GM21367 (cell line): Measurements from ENCODE around the gene ALG11.
A peak's percentile ranks its signal among the peaks of the same experiment; 100 is the strongest.
"Not testable (repeated sequence)": the region's sequence is repeated elsewhere in the genome, so short reads cannot be mapped to it uniquely, and the experiment has no call there.

Experiments
- ATAC-seq: cut with Tn5 transposase; IDR thresholded peaks from one replicate; pipeline ENCODE4 v1.9.1; 2021; ENCODE audit not compliant: unreplicated experiment

ALG11 gene, protein sequence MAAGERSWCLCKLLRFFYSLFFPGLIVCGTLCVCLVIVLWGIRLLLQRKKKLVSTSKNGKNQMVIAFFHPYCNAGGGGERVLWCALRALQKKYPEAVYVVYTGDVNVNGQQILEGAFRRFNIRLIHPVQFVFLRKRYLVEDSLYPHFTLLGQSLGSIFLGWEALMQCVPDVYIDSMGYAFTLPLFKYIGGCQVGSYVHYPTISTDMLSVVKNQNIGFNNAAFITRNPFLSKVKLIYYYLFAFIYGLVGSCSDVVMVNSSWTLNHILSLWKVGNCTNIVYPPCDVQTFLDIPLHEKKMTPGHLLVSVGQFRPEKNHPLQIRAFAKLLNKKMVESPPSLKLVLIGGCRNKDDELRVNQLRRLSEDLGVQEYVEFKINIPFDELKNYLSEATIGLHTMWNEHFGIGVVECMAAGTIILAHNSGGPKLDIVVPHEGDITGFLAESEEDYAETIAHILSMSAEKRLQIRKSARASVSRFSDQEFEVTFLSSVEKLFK

DNA sequence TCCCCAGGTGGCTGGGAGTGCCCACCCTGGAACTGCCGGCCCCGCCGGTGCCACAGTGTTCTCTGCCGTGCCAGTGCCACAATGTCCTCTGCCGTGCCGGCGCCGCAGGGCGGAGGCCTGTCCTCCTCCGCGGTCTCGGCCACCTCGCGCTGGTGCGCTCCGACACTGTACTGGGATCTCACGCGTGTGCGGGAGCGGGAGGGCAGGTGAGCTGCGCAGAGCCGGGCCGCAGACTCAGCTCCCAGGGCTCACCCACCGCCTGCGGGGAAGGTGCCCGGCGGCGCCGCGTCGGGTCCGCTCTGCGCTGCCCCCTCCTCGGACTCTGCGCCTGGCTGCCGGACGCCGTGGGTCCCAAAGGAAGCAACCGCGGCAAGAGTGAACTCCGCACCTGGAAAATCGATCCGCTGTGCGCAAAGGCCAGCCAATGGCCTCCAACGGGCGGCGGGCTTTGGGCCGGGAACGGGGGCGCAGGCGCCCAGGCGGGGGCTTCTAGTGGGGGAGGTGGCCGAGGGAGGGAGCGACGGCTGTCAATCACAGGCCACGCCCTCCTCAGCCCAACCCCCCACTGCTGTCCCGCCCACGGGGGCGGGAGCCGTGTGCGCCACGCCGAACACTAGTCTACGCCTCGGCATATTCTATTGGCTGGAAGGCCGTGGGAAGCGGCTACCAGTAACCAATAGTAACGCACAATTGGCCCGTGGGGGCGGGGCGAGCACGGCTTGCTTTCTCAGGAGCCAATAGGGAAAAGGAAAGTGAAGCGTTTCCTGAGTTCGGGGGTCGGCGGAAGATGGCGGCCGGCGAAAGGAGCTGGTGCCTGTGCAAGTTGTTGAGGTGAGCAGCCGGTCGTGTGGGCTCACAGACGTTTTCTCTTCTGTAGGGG lies at the start of gene ALG11:
Gene ALG11, plus strand, starts transcription at position 767 of the 880 bp plus-strand sequence. Its CDS starts 21 bp downstream, at position 788.
- peak; percentile 100 for ATAC-seq

DNA sequence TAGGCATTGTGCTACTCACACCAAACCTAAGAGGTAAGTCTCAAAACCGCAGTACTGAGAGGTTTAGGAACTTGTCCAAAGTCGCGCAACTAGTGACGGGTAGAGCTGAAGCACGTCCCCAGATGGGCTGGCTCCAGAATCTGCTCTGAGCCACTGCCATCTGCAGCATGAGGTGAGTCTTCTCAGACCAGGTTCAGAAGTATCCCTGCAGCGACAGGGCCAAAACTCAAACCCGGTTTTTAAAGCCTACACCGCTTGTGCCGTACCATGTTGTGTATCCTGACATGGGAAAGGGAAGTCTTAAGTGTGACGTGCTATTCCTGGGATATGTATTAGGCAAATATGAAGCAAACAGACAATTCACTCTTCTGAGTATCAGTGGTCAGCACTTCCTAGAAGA lies 46.0 kb upstream of the ALG11 start:
- no peak for ATAC-seq

DNA sequence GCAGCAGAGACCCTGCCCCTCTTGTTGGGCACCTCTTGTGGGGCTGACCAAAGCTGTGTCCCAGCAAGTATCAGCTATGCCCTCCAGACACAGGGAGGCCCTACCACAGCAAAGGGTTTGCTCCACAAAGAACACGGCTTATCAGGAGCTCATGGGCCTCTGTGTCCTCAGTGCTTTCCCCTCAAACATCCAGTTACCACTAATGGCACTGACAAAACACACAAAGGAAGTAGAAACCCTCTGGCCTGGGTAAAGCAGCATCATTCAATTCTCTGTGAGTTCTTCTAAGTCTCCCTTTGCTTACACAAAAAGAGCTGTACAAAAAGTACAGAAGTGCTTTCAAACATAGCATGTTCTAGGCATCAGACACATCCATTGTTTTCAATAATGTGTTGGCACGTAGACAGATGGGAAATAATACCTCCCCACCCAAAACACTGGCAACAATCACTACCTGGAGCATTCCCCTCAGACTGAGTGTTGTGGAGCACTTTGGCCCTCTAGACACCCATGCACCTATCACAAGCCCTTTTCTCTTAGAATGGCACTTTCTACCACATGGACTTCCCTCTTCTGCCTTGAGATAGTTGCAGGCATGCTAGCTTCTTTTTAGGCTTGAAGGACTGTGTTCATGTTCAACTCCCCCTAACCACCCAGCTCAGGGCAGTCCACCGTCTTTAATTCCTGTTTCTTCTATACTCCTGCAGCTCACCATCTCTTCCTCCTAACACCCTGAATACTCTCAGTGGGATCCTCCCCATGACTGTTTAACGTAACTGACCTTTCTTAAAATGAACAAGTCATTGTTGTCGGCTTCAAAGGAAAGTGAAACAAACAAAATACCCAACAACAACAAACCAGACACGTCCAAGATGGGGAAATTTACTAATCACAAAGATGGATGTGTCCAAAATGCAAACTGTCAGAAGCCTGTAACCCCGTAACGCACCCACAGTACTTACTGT lies 44.4 kb upstream of the ALG11 start:
- no peak for ATAC-seq

DNA sequence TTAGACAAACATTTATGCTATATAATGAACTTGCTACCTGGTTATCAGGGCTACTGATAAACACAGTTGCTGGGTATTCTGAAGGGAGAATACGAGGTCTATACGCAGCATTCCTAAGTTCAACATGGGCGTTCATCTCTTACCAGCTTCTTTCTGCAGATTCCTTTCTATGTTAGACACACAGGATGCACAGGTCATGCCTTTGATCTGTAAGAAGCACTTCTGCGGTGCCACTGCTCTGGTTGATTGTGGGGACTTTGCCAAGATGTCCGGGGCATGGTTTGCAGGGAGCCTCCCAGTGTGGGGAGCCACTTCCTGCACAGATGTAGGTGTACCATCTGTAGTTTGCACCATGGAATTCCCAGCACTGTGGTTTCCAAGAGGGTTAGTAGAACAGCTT lies 41.8 kb upstream of the ALG11 start:
- no peak for ATAC-seq

DNA sequence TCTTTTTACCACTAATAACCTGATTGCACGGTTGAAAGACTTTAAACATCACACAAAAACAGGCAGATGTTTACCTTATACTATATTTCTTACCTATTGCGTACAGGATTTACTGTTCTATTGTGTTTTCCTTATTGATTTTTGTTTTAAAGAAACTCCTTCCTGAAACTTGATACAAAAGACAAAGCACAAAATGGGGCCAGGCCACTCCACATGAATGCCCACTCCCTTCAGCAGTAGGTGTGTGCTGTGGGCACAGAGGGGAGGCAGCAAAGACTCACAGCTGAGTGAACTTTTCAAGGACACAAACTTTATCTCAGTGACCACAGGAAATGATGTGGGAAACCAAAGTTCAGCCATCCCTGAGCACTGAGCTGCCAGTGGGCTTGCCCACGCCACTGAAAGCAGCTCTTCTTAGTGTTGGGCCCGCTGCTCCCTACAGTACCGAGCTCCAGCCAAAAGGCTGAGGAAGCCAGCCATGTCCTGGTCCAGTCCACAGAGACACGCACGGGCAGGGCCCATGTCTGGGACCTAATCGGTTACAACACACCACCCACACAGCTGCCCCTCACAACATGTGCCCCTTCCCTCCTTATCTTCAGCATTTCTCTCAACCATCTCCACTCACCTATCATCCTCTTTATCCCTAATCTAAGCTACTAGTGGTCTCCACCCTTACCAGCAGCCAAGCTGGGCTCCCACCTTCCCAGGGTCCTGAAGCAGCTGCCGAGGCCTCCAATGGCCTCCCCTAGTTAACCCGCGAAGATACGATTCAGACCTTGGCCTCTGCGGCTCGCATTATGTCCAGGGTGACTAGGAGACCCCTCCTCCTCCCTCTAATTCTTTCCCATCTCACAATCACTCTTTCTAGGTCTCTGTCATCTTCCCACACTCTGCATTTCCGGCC lies 40.4 kb upstream of the ALG11 start:
- ATAC-seq, result no peak

DNA sequence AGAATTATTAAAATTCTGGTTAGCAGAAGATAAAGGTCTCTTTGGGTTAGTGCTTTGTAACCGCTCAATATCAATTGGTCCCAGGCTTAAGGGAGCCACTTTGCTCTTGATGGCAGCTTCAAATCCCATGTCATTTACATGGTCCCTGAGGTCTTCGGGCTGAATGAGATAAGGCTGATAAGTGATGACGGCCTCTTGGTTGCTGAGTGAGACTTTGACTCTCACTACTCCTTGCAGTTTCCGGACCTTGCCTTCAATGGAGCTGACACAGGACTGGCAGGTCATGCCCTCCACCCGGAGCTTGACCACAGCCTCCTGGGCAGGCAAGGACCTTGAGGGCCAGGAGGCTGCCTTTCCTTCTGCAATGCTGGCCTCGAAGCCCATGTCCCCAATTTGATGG lies 37.7 kb upstream of the ALG11 start:
- no peak for ATAC-seq

DNA sequence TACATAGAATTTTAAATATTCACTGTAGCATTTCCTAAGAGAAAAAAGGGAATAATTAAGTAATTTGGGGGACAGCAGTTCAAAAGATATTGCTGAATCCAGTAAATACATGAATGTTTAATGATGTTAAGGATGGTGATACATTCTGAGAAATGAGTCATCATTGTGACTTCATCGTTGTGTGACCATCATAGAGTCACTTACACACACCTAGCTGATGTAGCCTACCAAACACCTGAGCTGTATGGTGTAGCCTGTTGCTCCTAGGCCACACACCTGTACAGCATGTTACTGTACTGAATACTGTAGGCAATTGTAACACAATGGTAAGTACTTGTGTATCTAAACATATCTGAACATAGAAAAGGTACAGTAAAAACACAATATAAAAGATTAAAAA lies 35.8 kb upstream of the ALG11 start:
- ATAC-seq, result no peak

DNA sequence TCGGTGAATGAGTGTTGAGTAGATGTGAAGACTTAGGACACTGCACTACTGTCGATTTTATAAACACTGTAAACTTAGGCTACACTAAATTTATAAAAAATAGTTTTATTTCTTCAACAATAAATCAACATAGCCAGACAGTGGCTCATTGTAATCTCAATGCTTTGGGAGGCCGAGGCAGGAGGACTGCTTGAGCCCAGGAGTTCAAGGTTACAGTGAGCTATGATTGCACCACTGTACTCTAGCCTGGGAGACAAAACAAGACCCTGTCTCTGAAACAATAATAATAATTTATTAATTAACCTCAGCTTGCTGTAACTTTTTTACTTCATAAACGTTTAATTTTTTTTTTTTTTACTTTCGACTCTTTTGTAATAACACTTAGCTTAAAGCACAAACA lies 35.3 kb upstream of the ALG11 start:
- no peak for ATAC-seq

DNA sequence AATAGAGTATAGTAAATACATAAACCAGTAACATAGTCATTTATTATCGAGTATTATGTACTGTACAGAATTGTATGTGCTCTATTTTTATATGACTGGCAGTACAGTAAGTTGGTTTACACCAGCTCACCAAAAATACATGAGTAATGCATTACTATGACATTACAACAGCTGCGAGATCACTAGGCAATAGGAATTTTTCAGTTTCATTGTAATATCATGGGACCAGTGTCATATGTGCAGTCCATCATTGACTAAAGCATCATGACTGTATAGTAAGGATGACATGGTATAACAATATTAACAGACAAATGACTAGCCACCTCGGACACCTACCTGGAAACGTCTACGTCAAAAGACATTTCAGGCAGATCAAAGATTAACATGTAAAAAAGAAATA lies 34.6 kb upstream of the ALG11 start:
- no peak for ATAC-seq

DNA sequence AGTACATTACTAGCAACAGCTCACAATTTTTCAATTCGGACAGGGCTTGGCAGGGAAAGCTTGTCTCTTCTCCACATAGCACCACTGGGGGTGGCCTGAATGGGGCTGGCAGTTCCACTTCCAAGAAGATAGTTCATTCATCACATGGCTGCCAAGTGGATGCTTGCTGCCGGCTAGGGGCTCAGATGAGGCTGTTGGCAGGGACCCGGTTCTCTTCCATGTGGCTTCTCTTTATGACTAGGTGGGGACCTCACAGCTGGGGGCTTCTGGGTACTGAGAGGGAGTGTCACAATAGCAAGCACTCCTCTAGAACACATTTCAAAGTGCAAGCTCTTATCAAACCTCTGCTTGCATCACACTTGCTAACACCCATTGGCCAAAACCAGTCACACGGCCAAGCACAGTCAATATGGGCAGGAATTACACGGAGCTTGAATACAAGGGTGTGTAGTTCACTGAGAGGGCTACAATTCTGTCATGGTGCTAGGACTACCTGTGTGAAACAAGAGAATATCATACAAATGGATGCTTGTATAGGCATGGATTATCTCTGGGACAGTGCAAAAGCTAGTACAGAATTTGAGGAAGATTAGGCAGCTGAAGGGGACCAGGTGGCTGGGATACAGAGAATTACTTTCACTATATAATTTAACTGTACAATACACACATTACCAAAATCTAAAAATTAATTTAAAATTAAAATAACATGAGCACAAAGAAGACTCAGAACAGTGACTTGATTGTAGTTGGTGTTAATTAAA lies 33.2 kb upstream of the ALG11 start:
- ATAC-seq, result no peak

DNA sequence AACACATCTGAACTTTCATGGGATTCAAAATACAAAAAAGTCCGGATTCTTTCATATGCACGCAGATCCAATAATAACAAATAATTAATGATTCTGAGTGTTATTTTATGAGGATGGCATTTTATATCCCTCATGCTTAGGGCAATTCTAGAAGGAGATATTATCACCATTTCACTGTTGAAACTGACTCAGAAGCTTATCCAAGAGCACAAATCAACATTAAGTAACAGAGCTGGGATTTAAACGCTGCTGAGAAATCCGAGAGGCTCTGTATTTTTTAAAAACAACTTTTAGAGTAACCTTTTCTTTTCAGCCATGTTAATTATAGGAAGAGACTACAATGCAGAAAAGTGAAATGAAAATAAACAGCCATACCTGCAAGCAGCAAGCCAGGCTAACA lies 31.3 kb upstream of the ALG11 start:
- no peak for ATAC-seq

DNA sequence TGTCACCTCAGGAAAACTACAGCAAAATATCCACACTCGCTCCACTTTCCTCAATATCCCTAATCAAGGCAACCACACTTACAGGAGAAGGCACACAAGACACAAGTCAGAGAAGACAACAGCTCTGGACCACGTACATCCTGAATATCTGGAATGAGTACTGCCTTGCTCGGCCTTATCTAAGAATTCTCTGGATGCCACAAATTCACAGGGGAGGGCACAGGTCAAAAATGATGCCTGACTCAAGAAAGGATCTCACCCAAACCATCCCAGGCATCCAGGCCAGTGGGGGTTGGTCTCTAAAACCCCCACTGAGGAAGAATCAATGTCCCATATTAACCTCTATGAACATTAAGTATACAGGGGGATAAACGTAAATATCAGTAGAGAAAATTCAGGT lies 30.8 kb upstream of the ALG11 start:
- ATAC-seq, result no peak

DNA sequence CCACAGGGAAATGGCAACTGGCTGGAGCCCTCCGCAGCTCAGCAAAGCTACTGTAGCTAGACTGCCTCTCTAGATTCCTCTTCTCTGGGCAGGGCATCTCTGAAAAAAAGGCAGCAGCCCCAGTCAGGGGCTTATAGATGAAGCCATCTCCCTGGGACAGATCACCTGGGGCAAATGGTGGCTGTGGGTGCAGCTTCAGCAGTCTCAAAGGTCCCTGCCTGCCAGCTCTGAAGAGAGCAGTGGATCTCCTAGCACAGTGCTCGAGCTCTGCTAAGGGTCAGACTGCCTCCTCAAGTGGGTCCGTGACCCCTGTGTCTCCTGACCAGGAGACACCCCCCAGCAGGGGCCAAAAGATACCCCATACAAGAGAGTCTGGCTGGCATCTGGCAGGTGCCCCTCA lies 28.9 kb upstream of the ALG11 start:
- ATAC-seq, result not testable (repeated sequence)

DNA sequence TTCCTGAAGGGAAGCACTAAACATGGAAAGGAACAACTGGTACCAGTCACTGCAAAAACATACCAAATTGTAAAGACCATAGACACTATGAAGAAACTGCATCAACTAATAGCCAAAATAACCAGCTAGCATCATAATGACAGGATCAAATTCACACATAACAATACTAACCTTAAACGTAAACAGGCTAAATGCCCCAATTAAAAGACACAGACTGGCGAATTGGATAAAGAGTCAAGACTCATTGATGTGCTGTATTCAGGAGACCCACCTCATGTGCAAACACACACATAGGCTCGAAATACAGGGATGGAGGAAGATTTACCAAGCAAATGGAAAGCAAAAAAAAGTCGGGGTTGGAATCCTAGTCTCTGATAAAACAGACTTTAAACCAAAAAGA lies 27.3 kb upstream of the ALG11 start:
- not testable (repeated sequence) for ATAC-seq

DNA sequence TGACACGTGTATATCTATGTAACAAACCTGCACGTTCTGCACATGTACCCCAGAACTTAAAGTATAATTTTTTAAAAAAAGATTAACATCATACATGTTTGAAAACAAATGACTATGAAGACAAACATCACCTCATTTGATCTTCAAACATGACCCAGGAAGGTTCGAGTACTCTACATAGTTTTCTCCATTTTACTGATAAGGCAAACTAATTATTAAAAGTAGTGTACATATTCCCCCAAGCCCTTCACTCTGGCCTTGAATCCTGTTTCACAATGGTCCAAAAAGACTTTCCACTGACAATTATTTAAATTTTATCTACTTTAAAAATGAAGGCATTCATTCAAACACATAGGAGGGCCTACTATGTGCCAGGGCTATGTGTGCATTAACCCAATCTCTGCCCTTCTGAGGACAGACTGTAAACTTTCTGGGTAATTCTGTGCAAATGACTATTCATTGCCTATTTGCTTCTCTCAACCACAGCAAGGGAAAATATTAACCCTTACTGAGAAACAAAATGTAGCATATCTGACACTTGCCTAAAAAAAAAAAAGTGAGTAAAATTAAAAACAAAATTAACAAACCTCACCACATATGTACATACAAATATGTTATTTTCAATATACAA lies 23.1 kb upstream of the ALG11 start:
- no peak for ATAC-seq

DNA sequence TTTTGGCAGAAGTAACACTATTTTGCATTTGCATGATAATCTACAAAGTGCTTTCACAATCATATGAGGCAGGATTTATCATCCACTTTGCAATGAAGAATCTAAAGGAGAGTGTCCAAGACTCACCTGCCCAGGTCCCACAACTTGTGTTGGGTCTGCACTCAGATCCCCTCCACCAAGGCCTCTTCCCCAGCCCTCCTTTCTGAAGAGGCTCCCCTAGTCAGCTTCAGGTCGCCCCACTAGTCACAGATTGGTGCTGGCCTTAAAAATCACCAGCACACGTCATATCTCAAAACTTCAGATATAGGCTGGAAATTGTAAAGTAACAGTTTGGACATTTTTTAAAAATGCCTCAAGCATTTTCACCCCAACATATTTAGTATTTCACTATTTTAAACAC lies 18.5 kb upstream of the ALG11 start:
- ATAC-seq, result no peak

DNA sequence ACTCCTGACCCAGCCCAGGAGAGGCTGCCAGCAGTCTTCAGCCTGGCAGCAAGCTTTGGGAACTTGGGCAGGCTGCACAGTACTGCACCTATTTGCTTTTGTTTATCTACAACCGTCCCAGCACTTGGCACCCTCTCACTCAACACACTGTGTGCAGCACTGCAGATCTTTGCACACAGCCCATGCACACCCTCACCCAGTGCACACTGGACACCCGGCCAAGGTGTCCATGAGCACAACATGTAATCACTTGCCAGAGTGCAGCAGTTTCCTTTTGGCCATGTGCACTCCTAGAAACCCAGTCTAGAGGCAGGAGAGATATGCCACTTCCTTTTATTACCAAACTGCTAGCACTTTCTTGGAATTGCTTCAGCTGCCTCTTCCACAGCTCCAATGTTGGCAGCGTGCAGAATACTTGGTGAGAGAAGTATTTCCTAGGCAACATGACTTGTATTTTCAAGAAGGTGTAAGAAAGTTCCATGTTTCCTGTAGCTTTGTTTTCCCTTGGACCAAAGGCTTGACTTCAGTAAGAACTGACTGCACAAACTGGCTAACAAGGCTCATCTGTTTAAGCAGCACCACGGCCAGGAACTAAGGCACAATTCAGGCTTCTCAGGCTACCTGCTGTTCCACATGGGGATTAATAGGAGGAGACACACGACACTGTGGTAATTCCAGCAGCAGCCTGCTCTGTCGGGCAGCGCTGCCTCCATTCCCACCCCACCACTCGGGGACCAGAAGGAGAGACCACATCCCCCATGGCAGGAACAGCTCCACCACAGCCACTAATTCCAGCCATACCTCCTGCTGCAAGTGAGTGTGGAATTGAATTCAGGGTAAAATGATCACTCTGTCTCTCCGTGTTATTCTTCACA lies 16.3 kb upstream of the ALG11 start:
- ATAC-seq, result no peak

DNA sequence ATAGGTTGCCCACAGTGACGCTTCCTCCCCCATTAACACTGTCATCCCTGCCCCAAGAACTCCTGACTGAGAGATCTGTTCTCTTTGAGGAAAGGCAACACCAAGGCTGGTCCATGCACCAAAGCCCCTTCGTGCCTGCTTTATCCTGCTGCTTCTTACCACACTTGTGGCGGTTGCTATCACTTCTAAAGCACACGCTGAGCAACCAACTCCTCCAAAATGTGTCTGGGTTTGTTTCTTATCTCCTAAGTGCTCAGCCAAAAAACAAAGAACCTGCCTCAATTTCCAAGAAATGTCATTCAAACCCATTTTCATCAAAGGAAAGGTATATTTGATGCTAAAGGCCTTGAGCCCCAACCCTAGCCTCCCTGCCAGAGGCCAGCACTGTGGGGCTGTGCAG lies 15.6 kb upstream of the ALG11 start:
- no peak for ATAC-seq
